DOHH2 (cell line): Measurements from ENCODE around the gene LAMC1.

Experiments used
- H3F3A ChIP-seq: fragments of 200-600 bp; sonication (generic), shearing (Covaris generic); 2 replicates; pipeline ENCODE4 v1.6.0; 2016; ENCODE audit warnings: antibody characterized with exemption, mild to moderate bottlenecking; ENCODE audit not compliant: control insufficient read depth, insufficient read depth
- H3K27ac ChIP-seq: fragments of 200-600 bp; sonication (generic); 2 replicates; pipeline ENCODE4 v1.5.1; 2014; ENCODE audit warnings: low read depth, mild to moderate bottlenecking, low read length, moderate library complexity
- H3K27me3 ChIP-seq: fragments of 200-600 bp; sonication (generic); 2 replicates; pipeline ENCODE4 v1.6.1; 2014; ENCODE audit warnings: mild to moderate bottlenecking, low read length, mixed read lengths; ENCODE audit not compliant: control insufficient read depth
- H3K36me3 ChIP-seq: fragments of 200-600 bp; sonication (generic); 2 replicates; pipeline ENCODE4 v1.6.1; 2014; ENCODE audit warnings: mild to moderate bottlenecking, low read length, moderate library complexity, mixed read lengths; ENCODE audit not compliant: control insufficient read depth
- H3K4me1 ChIP-seq: fragments of 200-600 bp; sonication (generic); 2 replicates; pipeline ENCODE4 v1.6.1; 2014; ENCODE audit warnings: mild to moderate bottlenecking, low read length, mixed read lengths; ENCODE audit not compliant: control insufficient read depth
- H3K4me2 ChIP-seq: fragments of 200-600 bp; sonication (generic); 2 replicates; pipeline ENCODE4 v1.6.0; 2014; ENCODE audit warnings: mild to moderate bottlenecking, low read length, moderate library complexity
- H3K4me3 ChIP-seq: fragments of 200-600 bp; sonication (generic); 2 replicates; pipeline ENCODE4 v1.5.1; 2014; ENCODE audit warnings: mild to moderate bottlenecking, low read length, mixed read lengths
- H3K79me2 ChIP-seq: fragments of 200-600 bp; sonication (generic); 2 replicates; pipeline ENCODE4 v1.6.1; 2014; ENCODE audit warnings: mild to moderate bottlenecking, low read length, mixed read lengths; ENCODE audit not compliant: control insufficient read depth
- H3K9me2 ChIP-seq: fragments of 200-600 bp; sonication (generic); replicated peaks from 2 replicates; pipeline ENCODE4 v1.6.1; 2014; ENCODE audit warnings: mild to moderate bottlenecking, low read length, mixed read lengths; ENCODE audit not compliant: control insufficient read depth
- H3K9me3 ChIP-seq: fragments of 200-600 bp; sonication (generic); 2 replicates; pipeline ENCODE4 v1.6.1; 2014; ENCODE audit warnings: antibody characterized with exemption, low read length, mixed read lengths; ENCODE audit not compliant: control insufficient read depth, insufficient read depth
- H4K20me1 ChIP-seq: fragments of 200-600 bp; sonication (generic); 2 replicates; pipeline ENCODE4 v1.6.0; 2014; ENCODE audit warnings: low read depth, mild to moderate bottlenecking, antibody characterized with exemption, low read length, moderate library complexity; ENCODE audit not compliant: control insufficient read depth, insufficient read depth
- EZH2phosphoT487 ChIP-seq: fragments of 200-600 bp; sonication (generic); IDR thresholded peaks from 2 replicates; pipeline ENCODE4 v1.6.1; 2017; ENCODE audit warnings: borderline replicate concordance, mild to moderate bottlenecking, antibody characterized with exemption, low read length, moderate library complexity, mixed read lengths
- TF ChIP-seq, protein P1 (sequence below): fragments of 200-600 bp; sonication (generic); IDR thresholded peaks from one replicate; pipeline ENCODE4 v1.5.1; 2014; ENCODE audit warnings: antibody characterized with exemption, mild to moderate bottlenecking, low read depth, low read length; ENCODE audit not compliant: poor library complexity, severe bottlenecking

LAMC1 gene

GRCh38 chr1:182978151-182978853, 44.9 kb upstream of the LAMC1 start:
- H3K9me2 ChIP-seq: no peaks in the 10 kb centered on the region
- H3K27ac ChIP-seq: no peak overlapping the region
- H3K27me3 ChIP-seq: no peaks in the 10 kb centered on the region
- no peak overlapping the region for H3K4me3 ChIP-seq
- H3K9me3 ChIP-seq: no peaks in the 10 kb centered on the region
- no peaks in the 10 kb centered on the region for H3K4me1 ChIP-seq
- no peaks in the 10 kb centered on the region for H3K79me2 ChIP-seq
- no peaks in the 10 kb centered on the region for H4K20me1 ChIP-seq
- no peak for TF ChIP-seq EZH2phosphoT487
- TF ChIP-seq, protein P1, sequence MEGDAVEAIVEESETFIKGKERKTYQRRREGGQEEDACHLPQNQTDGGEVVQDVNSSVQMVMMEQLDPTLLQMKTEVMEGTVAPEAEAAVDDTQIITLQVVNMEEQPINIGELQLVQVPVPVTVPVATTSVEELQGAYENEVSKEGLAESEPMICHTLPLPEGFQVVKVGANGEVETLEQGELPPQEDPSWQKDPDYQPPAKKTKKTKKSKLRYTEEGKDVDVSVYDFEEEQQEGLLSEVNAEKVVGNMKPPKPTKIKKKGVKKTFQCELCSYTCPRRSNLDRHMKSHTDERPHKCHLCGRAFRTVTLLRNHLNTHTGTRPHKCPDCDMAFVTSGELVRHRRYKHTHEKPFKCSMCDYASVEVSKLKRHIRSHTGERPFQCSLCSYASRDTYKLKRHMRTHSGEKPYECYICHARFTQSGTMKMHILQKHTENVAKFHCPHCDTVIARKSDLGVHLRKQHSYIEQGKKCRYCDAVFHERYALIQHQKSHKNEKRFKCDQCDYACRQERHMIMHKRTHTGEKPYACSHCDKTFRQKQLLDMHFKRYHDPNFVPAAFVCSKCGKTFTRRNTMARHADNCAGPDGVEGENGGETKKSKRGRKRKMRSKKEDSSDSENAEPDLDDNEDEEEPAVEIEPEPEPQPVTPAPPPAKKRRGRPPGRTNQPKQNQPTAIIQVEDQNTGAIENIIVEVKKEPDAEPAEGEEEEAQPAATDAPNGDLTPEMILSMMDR: no peak
- no peak overlapping the region for H3K4me2 ChIP-seq
- no peaks in the 10 kb centered on the region for H3K36me3 ChIP-seq
- H3F3A ChIP-seq: no peaks in the 10 kb centered on the region

DNA sequence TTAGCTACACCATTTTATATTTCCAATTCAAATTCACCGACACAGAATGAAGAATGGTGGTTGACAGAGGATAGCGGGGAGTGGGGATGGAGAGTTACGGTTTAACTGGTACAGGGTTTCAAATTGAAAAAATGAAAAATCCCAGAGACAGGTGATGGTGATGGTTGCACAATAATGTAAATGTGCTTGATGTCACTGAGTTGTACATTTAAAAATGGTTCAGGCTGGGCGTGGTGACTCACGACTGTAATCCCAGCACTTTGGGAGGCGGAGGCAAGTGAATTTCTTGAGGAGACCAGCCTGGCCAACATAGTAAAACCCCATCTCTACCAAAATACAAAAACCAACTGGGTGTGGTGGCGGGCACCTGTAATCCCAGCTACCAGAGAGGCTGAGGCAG, 39.1 kb upstream of the LAMC1 start:
- Histone ChIP-seq H3K4me1 (no peaks in the 10 kb centered on the region), H3K27me3 (no peaks in the 10 kb centered on the region), H3K9me2 (no peaks in the 10 kb centered on the region), H3K36me3 (no peaks in the 10 kb centered on the region), H3K9me3 (no peaks in the 10 kb centered on the region), H3K4me3 (no peak overlapping the region), H4K20me1 (no peaks in the 10 kb centered on the region), H3F3A (no peaks in the 10 kb centered on the region), H3K79me2 (no peaks in the 10 kb centered on the region), H3K27ac (no peak overlapping the region), H3K4me2 (no peak overlapping the region)
- TF ChIP-seq, protein P1: no peak

GRCh38 chr1:182984621-182985020, 38.6 kb upstream of the LAMC1 start:
- no peaks in the 10 kb centered on the region for H3K79me2 ChIP-seq
- no peaks in the 10 kb centered on the region for H3F3A ChIP-seq
- no peak overlapping the region for H3K4me3 ChIP-seq
- no peaks in the 10 kb centered on the region for H3K9me2 ChIP-seq
- TF ChIP-seq, protein P1: no peak
- no peak for TF ChIP-seq EZH2phosphoT487
- no peaks in the 10 kb centered on the region for H4K20me1 ChIP-seq
- no peaks in the 10 kb centered on the region for H3K27me3 ChIP-seq
- H3K4me1 ChIP-seq: no peaks in the 10 kb centered on the region
- H3K36me3 ChIP-seq: no peaks in the 10 kb centered on the region
- H3K9me3 ChIP-seq: no peaks in the 10 kb centered on the region
- no peak overlapping the region for H3K27ac ChIP-seq
- H3K4me2 ChIP-seq: no peak overlapping the region
